Esophagus squamous epithelium (tissue), 4 donors: ENCODE data around the gene NTMT1.

Source experiments
- POLR2A ChIP-seq, 4 donors: fragments of 450-650 bp; IDR thresholded peaks; one replicate each; pipeline ENCODE4 v1.6.1; 2017; ENCODE audit warnings: antibody characterized with exemption in 4 of 4, mild to moderate bottlenecking in 4 of 4, moderate library complexity in 3 of 4
- TF ChIP-seq, protein P1 (sequence below), 6 experiments: fragments of 450-650 bp in 4 of 6; fragments of 200-600 bp in 2 of 6; sonication (generic) in 2 of 6; IDR thresholded peaks; one replicate each; pipeline ENCODE4 v1.5.1; 2016 to 2019; ENCODE audit warnings: antibody characterized with exemption in 6 of 6, mild to moderate bottlenecking in 4 of 6, moderate library complexity in 4 of 6

DNA sequence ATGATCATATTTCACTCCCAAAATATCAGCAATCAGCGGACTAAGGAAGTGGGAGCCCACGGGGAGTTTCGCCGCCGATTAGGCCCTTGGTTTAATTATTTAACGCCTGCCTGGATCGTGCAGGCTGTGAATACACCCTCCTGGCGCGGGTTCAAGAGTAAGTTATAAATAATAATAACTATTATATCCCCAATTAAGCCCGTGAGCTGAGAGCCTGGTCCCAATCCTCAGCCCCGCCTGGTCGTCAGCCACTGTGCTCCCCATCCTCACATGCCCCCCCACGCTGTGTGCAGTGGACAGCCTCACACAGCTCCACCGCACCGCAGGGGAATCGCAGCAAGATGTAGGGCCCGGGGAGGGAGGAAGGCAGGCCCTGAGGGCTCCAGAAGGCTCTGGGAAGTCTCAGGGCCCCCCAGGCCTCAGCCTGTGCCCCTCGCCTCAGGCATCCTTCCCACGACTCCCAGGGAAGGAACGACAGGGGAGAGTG lies 28.6 kb downstream of the NTMT1 start:
- TF ChIP-seq, protein P1, sequence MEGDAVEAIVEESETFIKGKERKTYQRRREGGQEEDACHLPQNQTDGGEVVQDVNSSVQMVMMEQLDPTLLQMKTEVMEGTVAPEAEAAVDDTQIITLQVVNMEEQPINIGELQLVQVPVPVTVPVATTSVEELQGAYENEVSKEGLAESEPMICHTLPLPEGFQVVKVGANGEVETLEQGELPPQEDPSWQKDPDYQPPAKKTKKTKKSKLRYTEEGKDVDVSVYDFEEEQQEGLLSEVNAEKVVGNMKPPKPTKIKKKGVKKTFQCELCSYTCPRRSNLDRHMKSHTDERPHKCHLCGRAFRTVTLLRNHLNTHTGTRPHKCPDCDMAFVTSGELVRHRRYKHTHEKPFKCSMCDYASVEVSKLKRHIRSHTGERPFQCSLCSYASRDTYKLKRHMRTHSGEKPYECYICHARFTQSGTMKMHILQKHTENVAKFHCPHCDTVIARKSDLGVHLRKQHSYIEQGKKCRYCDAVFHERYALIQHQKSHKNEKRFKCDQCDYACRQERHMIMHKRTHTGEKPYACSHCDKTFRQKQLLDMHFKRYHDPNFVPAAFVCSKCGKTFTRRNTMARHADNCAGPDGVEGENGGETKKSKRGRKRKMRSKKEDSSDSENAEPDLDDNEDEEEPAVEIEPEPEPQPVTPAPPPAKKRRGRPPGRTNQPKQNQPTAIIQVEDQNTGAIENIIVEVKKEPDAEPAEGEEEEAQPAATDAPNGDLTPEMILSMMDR (IDR thresholded peaks at IDR 0.05), result no peak
- no peak for TF ChIP-seq POLR2A (IDR thresholded peaks at IDR 0.05)
